RWPE2 (cell line): ENCODE measurements around the gene HIKESHI.

Experiments used
- ATAC-seq: fragments of 200-7000 bp; cut with Tn5 transposase; 3 replicates; pipeline ENCODE4 v1.9.1; 2021; ENCODE audit warnings: low read depth
- DNase-seq: peaks from one replicate; pipeline ENCODE4 v3.0.0-alpha.2; 2020; ENCODE audit warnings: low spot score
- H3K27ac ChIP-seq: fragments of 450-650 bp; 2 replicates; pipeline ENCODE4 v1.5.1; 2017; ENCODE audit warnings: mild to moderate bottlenecking; ENCODE audit not compliant: poor library complexity, severe bottlenecking
- H3K27me3 ChIP-seq: fragments of 250-450 bp; sonication (Bioruptor Pico); 2 replicates; pipeline ENCODE4 v1.5.1; 2021; ENCODE audit warnings: mild to moderate bottlenecking, moderate library complexity; ENCODE audit not compliant: insufficient read depth, poor library complexity, severe bottlenecking
- H3K36me3 ChIP-seq: fragments of 250-450 bp; sonication (Bioruptor Pico); 2 replicates; pipeline ENCODE4 v1.5.1; 2020; ENCODE audit warnings: low read depth, mild to moderate bottlenecking, moderate library complexity
- H3K4me1 ChIP-seq: fragments of 250-450 bp; sonication (Bioruptor Pico); 2 replicates; pipeline ENCODE4 v1.5.1; 2021; ENCODE audit warnings: mild to moderate bottlenecking, moderate library complexity; ENCODE audit not compliant: insufficient read depth, poor library complexity, severe bottlenecking
- H3K4me3 ChIP-seq: fragments of 250-450 bp; sonication (Bioruptor Pico); 2 replicates; pipeline ENCODE4 v1.5.1; 2021; ENCODE audit warnings: mild to moderate bottlenecking, moderate library complexity; ENCODE audit not compliant: severe bottlenecking
- H3K9me3 ChIP-seq: fragments of 250-450 bp; sonication (Bioruptor Pico); 2 replicates; pipeline ENCODE4 v1.5.1; 2021; ENCODE audit warnings: mild to moderate bottlenecking, moderate library complexity; ENCODE audit not compliant: severe bottlenecking
- CTCF ChIP-seq: fragments of 450-650 bp; IDR thresholded peaks from one replicate; pipeline ENCODE4 v1.5.1; 2017; ENCODE audit warnings: mild to moderate bottlenecking, moderate library complexity; ENCODE audit not compliant: poor library complexity, severe bottlenecking

HIKESHI gene

GRCh38 chr11:86313793-86314192 lies 11.8 kb downstream of the HIKESHI start:
- Histone ChIP-seq H3K9me3 (no peaks in the 10 kb centered on the region), H3K27ac (no peak overlapping the region), H3K4me1 (no peaks in the 10 kb centered on the region), H3K27me3 (no peaks in the 10 kb centered on the region), H3K4me3 (no peak overlapping the region), H3K36me3 (peaks cover 34% of the 10 kb centered on the region)
- ATAC-seq: no peak
- no peak for TF ChIP-seq CTCF
- DNase-seq: no peak

- no peaks in the 10 kb centered on the region for H3K9me3 ChIP-seq
- ATAC-seq: no peak
- H3K4me1 ChIP-seq: no peaks in the 10 kb centered on the region
- no peak overlapping the region for H3K27ac ChIP-seq
- no peaks in the 10 kb centered on the region for H3K27me3 ChIP-seq
- no peak overlapping the region for H3K4me3 ChIP-seq
- no peak for DNase-seq
- H3K36me3 ChIP-seq: peaks cover 35% of the 10 kb centered on the region
- no peak for TF ChIP-seq CTCF
Measured at GRCh38 chr11:86314636-86315035, 12.6 kb downstream of the HIKESHI start.

GRCh38 chr11:86335131-86335767 lies 33.2 kb downstream of the HIKESHI start:
- Histone ChIP-seq H3K4me3 (no peak overlapping the region), H3K36me3 (peaks cover 48% of the 10 kb centered on the region), H3K9me3 (no peaks in the 10 kb centered on the region), H3K27ac (peak overlapping the region; percentile 19), H3K27me3 (no peaks in the 10 kb centered on the region), H3K4me1 (no peaks in the 10 kb centered on the region)
- no peak for TF ChIP-seq CTCF
- ATAC-seq: peak; percentile 52; the same call in 1 of the 3 replicates
- no peak for DNase-seq

DNA sequence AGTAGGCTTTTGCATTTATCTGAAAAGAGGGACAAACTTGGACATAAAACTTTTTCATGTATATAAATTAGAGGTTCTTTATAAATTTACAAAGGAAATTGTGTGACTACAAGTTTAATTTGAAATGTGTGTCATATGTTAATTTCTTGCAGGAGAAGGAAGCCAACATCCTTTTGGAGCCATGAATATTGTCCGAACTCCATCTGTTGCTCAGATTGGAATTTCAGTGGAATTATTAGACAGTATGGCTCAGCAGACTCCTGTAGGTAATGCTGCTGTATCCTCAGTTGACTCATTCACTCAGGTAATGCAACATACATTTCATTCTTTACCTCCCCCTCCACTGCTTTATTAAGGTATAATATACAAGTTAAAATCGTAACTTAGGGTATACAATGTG lies 35.2 kb downstream of the HIKESHI start:
- peaks cover 48% of the 10 kb centered on the region for H3K36me3 ChIP-seq
- no peaks in the 10 kb centered on the region for H3K4me1 ChIP-seq
- H3K9me3 ChIP-seq: no peaks in the 10 kb centered on the region
- no peaks in the 10 kb centered on the region for H3K27me3 ChIP-seq
- no peak for TF ChIP-seq CTCF
- H3K27ac ChIP-seq: no peak overlapping the region
- no peak for DNase-seq
- ATAC-seq: no peak
- H3K4me3 ChIP-seq: no peak overlapping the region

GRCh38 chr11:86341382-86341781 lies 39.3 kb downstream of the HIKESHI start:
- Histone ChIP-seq H3K4me1 (no peaks in the 10 kb centered on the region), H3K4me3 (no peak overlapping the region), H3K9me3 (no peaks in the 10 kb centered on the region), H3K27ac (no peak overlapping the region), H3K27me3 (no peaks in the 10 kb centered on the region), H3K36me3 (peaks cover 49% of the 10 kb centered on the region)
- no peak for ATAC-seq
- no peak for TF ChIP-seq CTCF
- no peak for DNase-seq
